DOHH2 (cell line): ENCODE measurements around the gene RNF187.

ENCODE experiments used
- H3F3A ChIP-seq: fragments of 200-600 bp; sonication (generic), shearing (Covaris generic); 2 replicates; pipeline ENCODE4 v1.6.0; 2016; ENCODE audit warnings: antibody characterized with exemption, mild to moderate bottlenecking; ENCODE audit not compliant: control insufficient read depth, insufficient read depth
- H3K27ac ChIP-seq: fragments of 200-600 bp; sonication (generic); 2 replicates; pipeline ENCODE4 v1.5.1; 2014; ENCODE audit warnings: low read depth, mild to moderate bottlenecking, low read length, moderate library complexity
- H3K27me3 ChIP-seq: fragments of 200-600 bp; sonication (generic); 2 replicates; pipeline ENCODE4 v1.6.1; 2014; ENCODE audit warnings: mild to moderate bottlenecking, low read length, mixed read lengths; ENCODE audit not compliant: control insufficient read depth
- H3K36me3 ChIP-seq: fragments of 200-600 bp; sonication (generic); 2 replicates; pipeline ENCODE4 v1.6.1; 2014; ENCODE audit warnings: mild to moderate bottlenecking, low read length, moderate library complexity, mixed read lengths; ENCODE audit not compliant: control insufficient read depth
- H3K4me1 ChIP-seq: fragments of 200-600 bp; sonication (generic); 2 replicates; pipeline ENCODE4 v1.6.1; 2014; ENCODE audit warnings: mild to moderate bottlenecking, low read length, mixed read lengths; ENCODE audit not compliant: control insufficient read depth
- H3K4me2 ChIP-seq: fragments of 200-600 bp; sonication (generic); 2 replicates; pipeline ENCODE4 v1.6.0; 2014; ENCODE audit warnings: mild to moderate bottlenecking, low read length, moderate library complexity
- H3K4me3 ChIP-seq: fragments of 200-600 bp; sonication (generic); 2 replicates; pipeline ENCODE4 v1.5.1; 2014; ENCODE audit warnings: mild to moderate bottlenecking, low read length, mixed read lengths
- H3K79me2 ChIP-seq: fragments of 200-600 bp; sonication (generic); 2 replicates; pipeline ENCODE4 v1.6.1; 2014; ENCODE audit warnings: mild to moderate bottlenecking, low read length, mixed read lengths; ENCODE audit not compliant: control insufficient read depth
- H3K9me2 ChIP-seq: fragments of 200-600 bp; sonication (generic); replicated peaks from 2 replicates; pipeline ENCODE4 v1.6.1; 2014; ENCODE audit warnings: mild to moderate bottlenecking, low read length, mixed read lengths; ENCODE audit not compliant: control insufficient read depth
- H3K9me3 ChIP-seq: fragments of 200-600 bp; sonication (generic); 2 replicates; pipeline ENCODE4 v1.6.1; 2014; ENCODE audit warnings: antibody characterized with exemption, low read length, mixed read lengths; ENCODE audit not compliant: control insufficient read depth, insufficient read depth
- H4K20me1 ChIP-seq: fragments of 200-600 bp; sonication (generic); 2 replicates; pipeline ENCODE4 v1.6.0; 2014; ENCODE audit warnings: low read depth, mild to moderate bottlenecking, antibody characterized with exemption, low read length, moderate library complexity; ENCODE audit not compliant: control insufficient read depth, insufficient read depth
- CTCF ChIP-seq: fragments of 200-600 bp; sonication (generic); IDR thresholded peaks from one replicate; pipeline ENCODE4 v1.5.1; 2014; ENCODE audit warnings: antibody characterized with exemption, mild to moderate bottlenecking, low read depth, low read length; ENCODE audit not compliant: poor library complexity, severe bottlenecking
- EZH2phosphoT487 ChIP-seq: fragments of 200-600 bp; sonication (generic); IDR thresholded peaks from 2 replicates; pipeline ENCODE4 v1.6.1; 2017; ENCODE audit warnings: borderline replicate concordance, mild to moderate bottlenecking, antibody characterized with exemption, low read length, moderate library complexity, mixed read lengths

The RNF187 gene

GRCh38 chr1:228530951-228531731 is 44.0 kb downstream of the RNF187 start:
- TF ChIP-seq EZH2phosphoT487, result no peak
- TF ChIP-seq CTCF, result no peak
- Histone ChIP-seq H3K4me2 (no peak overlapping the region), H4K20me1 (no peaks in the 10 kb centered on the region), H3K79me2 (no peaks in the 10 kb centered on the region), H3K27me3 (0 out of 2 replicates have a peak, but pooled peaks cover 2% of the 10 kb centered on the region), H3F3A (no peaks in the 10 kb centered on the region), H3K4me1 (no peaks in the 10 kb centered on the region), H3K27ac (no peak overlapping the region), H3K36me3 (no peaks in the 10 kb centered on the region), H3K9me3 (no peaks in the 10 kb centered on the region), H3K4me3 (no peak overlapping the region), H3K9me2 (no peaks in the 10 kb centered on the region)

GRCh38 chr1:228538831-228539230 is 51.6 kb downstream of the RNF187 start:
- Histone ChIP-seq H3F3A (no peaks in the 10 kb centered on the region), H3K27me3 (no peaks in the 10 kb centered on the region), H3K36me3 (no peaks in the 10 kb centered on the region), H3K79me2 (no peaks in the 10 kb centered on the region), H4K20me1 (no peaks in the 10 kb centered on the region), H3K4me2 (no peak overlapping the region), H3K9me3 (no peaks in the 10 kb centered on the region), H3K4me1 (no peaks in the 10 kb centered on the region), H3K27ac (no peak overlapping the region), H3K4me3 (no peak overlapping the region), H3K9me2 (no peaks in the 10 kb centered on the region)
- TF ChIP-seq CTCF (no peak), EZH2phosphoT487 (no peak)

- H4K20me1 ChIP-seq, result no peaks in the 10 kb centered on the region
- H3K4me3 ChIP-seq, result no peak overlapping the region
- H3K9me3 ChIP-seq, result no peaks in the 10 kb centered on the region
- no peak overlapping the region for H3K4me2 ChIP-seq
- no peaks in the 10 kb centered on the region for H3F3A ChIP-seq
- no peaks in the 10 kb centered on the region for H3K4me1 ChIP-seq
- no peaks in the 10 kb centered on the region for H3K36me3 ChIP-seq
- no peaks in the 10 kb centered on the region for H3K9me2 ChIP-seq
- H3K27ac ChIP-seq, result no peak overlapping the region
- TF ChIP-seq EZH2phosphoT487 (no peak), CTCF (no peak)
- H3K79me2 ChIP-seq, result no peaks in the 10 kb centered on the region
- no peaks in the 10 kb centered on the region for H3K27me3 ChIP-seq
Measured at GRCh38 chr1:228540161-228540917, 53.2 kb downstream of the RNF187 start.
